SKM-1 (cell line): ENCODE measurements around the gene DNAJC3.
"Not testable (repeated sequence)": the region's sequence is repeated elsewhere in the genome, so short reads cannot be mapped to it uniquely, and the experiment has no call there.

Experiments
- DNase-seq: peaks from one replicate; lab custom pipeline; 2025; ENCODE audit not compliant: unreplicated experiment; lab: John Stamatoyannopoulos, UW

The DNAJC3 gene

GRCh38 chr13:95667235-95667634, 9.7 kb upstream of the DNAJC3 start:
- not testable (repeated sequence) for DNase-seq

DNA sequence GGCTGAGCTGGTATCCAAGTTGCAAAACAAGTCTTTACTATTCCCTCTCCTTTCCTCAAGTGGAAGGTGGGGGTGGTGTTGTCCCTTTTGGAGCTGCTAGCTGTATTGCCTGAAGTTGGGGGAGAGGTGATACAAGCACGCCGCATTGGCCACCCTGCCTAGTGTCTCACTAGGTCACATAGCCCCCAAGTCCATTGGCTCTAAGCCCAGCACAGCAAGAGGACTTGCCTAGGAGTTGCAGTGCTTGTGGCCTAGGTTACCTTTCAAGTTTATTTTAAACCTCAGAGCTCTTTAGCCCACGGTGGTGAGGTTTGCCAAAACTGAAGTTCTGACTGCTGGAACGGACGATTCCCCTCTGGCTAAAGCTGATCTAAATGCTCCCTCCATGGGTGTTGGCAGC, 5.3 kb upstream of the DNAJC3 start:
- no peak for DNase-seq

- peak; percentile 47 for DNase-seq
These were observed 706 bp upstream of the DNAJC3 start for GRCh38 chr13:95676105-95676761.

DNA sequence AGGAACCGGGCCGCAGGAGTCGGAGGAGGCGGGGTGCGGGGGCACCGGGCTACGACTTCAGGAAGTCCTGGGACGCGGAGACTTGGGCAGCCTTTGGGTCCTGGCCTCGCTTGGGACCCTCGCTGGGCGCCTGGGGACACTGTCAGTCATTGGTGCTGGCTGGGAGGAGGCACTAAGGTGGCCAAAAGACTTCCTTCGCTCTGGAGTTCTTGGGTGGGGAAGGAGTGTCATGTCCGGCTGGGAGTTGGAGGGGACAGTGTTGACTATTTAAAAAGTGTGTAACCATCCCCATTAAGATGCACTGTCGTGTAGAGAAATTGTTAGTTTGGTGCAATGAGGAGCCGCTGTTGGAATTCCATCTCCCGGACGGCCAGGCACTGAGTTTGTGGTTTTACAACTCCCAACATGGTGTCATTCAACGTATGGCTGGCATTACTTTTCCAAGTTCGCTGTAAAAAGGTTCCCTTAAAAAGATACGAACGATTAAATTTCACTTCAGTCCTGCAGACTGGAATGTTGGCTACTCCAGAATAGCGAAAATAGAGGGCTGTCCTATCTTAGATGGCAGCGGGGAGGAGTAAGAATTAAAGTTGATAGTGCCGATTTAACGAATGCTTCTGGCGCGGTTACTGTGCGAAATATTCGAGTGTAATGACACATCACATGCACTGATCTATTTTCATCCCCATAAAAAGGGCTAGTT, 776 bp downstream of the DNAJC3 start:
- DNase-seq: no peak

DNA sequence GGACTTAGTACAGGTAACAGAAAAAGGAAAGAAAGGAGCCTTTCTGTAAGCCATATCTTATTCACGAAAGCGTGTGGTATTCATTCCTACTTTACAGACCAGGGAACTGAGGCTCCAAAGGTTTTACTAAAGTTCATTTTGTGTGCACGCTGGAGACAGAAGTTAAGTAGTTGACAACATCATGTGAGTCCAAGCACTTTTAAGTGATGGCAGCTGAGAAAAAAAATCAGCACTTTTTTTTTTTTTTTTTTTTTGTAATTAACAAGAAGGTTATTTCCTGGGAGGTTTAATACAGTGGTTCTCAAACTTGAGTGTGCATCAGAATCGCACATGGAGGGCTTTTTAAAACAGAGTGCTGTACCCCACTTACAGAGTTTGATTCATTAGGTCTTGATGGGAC, 2.0 kb downstream of the DNAJC3 start:
- no peak for DNase-seq

DNA sequence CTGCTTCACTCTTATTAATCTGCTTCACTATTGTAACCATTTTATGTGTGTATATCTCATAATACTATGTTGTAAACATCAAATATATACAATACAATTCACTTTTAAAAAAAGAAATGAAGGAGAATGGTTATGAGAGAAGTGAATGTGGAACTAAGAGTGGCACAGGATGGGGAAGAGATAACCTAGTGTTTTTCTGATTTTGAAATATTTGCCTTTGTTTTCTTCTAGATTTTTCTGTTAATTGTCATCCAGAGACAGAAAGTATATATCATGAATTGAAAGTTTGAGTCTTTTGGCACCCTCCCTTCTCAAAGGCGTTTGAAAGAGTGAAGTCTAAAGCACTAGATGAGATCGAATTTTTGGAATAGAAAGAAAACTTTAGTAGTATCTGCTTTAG, 2.8 kb downstream of the DNAJC3 start:
- no peak for DNase-seq

- DNase-seq: no peak
These were observed 7.5 kb downstream of the DNAJC3 start for GRCh38 chr13:95684418-95684817.

DNA sequence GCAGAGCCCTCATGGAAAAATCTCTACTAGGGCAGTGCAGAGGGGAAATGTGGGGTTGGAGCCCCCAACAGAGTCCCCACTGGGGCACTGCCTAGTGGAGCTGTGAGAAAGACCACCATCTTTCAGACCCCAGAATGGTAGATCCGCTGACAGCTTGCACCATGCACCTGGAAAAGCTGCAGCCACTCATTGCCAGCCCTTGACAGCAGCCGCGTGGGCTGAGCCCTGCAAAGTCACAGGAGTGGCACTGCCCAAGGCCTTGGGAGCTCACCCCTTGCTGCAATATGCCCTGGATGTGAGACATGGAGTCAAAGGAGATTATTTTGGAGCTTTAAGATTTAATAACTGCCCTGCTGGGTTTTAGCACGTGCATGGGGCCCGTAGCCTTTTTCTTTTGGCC, 8.0 kb downstream of the DNAJC3 start:
- DNase-seq: not testable (repeated sequence)

DNA sequence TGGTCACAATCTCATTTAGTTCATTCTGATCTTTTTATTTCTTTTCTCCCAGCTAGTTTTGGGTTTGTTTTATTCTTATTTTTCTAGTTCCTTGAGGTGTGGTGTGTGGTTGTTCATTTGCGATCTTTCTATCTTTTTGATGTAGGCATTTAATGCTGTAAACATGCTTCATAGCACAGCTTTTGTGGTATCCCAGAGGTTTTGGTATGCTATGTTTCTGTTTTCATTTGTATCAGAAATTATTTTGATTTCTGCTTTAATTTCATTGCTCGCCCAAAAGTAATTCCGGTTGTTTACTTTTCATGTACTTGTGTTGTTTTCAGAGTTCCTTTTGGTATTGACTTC, 12.6 kb downstream of the DNAJC3 start:
- DNase-seq: no peak

DNA sequence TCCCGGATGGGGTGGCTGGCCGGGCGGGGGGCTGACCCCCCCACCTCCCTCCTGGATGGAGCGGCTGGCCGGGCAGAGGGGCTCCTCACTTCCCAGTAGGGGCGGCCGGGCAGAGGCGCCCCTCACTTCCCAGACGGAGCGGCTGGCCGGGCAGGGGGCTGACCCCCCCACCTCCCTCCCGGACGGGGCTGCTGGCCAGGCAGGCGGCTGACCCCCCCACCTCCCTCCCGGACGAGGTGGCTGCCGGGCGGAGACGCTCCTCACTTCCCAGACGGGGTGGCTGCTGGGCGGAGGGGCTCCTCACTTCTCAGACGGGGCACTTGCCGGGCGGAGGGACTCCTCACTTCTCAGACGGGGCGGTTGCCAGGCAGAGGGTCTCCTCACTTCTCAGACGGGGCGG, 14.0 kb downstream of the DNAJC3 start:
- not testable (repeated sequence) for DNase-seq

GRCh38 chr13:95697052-95697680, 20.2 kb downstream of the DNAJC3 start:
- no peak for DNase-seq

- no peak for DNase-seq
These were observed 21.3 kb downstream of the DNAJC3 start for GRCh38 chr13:95698047-95698749.

DNA sequence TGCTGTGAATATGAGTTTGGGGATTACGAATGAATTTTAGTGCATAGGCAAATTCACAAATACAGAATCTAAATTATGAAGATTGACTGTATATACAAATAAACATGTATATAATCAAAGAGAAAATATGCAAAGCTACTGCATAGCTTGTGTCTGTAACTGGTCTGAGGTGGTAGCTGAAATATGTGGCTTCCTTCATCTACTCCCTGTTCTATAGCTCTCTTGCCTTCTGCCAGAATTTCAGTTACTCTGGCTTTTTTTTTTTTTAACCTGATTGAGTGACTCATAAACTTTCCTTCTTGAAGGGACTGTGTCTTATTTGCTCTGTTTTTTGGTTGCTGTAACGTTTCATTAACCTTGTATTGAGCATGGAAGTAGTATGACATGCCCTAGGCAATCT, 26.6 kb downstream of the DNAJC3 start:
- DNase-seq: no peak

DNA sequence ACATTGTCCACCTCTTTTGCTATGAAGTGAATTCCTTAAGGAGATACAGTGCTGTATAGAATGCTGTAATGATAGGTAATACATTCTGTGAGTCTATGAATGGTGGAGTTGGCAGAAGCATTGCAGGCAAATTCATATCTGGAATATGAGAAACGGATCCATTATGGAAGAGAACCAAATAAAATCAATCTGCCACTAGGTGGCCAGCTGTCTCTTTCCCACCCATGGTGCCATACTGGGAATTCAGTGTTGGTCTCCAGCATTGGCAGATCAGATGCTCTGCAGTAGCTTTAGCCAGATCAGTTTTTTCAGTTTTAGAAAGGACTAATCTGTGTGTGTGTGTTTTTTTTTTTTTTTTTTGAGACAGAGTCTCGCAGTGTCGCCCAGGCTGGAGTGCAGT, 27.6 kb downstream of the DNAJC3 start:
- DNase-seq: no peak

GRCh38 chr13:95706356-95706755, 29.4 kb downstream of the DNAJC3 start:
- DNase-seq: no peak

GRCh38 chr13:95707035-95707434, 30.1 kb downstream of the DNAJC3 start:
- DNase-seq: no peak

DNA sequence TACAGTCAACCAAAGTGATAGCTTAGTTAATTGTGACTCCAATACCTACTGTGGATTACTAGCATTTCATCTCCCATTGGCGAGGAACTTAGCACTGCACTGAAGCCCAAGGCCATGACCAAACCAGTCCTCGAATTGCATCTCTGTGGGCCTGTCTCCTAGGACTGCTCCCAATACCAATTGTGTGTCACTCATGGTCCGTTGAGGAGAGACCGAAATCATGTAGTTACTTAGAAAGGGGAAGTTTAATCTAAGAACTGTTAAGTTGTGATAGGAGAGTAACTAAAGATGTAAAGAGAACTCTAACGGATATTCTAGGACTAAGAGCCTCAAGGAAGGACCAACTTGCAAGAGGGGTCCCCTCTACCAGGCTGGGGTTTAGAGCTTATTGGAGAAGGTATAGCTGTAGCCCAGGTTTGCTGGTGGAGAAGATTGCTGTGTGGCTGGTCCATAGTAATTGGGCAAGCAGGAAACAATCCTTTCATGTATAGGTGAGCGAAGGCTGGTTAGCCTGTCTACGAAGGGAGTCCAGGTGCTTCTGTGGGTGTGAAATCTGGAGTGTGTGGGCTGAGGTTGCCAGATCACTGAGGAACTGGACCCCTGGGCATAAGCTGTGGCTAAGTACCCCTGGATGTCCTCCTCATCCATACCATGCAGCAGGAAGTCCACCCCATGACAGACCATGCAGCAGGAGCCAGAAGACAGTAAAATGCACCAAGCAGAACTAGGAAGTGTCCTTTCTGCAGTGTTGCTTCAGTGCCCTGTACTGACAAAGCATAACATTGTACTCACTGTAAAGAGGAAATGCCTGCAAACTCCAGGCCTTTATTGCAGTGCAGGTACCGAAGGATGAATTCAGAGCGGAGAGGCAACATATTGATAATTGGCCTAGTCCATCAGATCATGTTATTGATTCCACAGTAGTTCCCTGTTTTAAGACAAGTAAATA, 30.8 kb downstream of the DNAJC3 start:
- DNase-seq: peak; percentile 36

GRCh38 chr13:95708391-95708774, 31.4 kb downstream of the DNAJC3 start:
- DNase-seq: no peak

GRCh38 chr13:95708811-95709500, 32.0 kb downstream of the DNAJC3 start:
- DNase-seq: no peak

GRCh38 chr13:95710313-95710712, 33.4 kb downstream of the DNAJC3 start:
- no peak for DNase-seq
